CD4-positive, alpha-beta T cell (primary cell): ENCODE results near the gene ALDH3A2. TPM values are rescaled to one million over a fixed set of nuclear protein-coding genes. Genes with fewer than 3 reads are reported as not detected.

Experiments used
- ATAC-seq: fragments of 200-7000 bp; cut with Tn5 transposase; one replicate; pipeline ENCODE4 v1.10.0; 2022; ENCODE audit warnings: mild to moderate bottlenecking; ENCODE audit not compliant: poor library complexity
- CTCF ChIA-PET: fragments of 350-600 bp; sonication (Branson Sonifier 250); formaldehyde crosslinking; loops from one replicate; lab custom pipeline; 2021; ENCODE audit warnings: antibody characterized with exemption, inconsistent platforms; lab: Charles Lee
- POLR2A ChIA-PET: fragments of 350-600 bp; sonication (Branson Sonifier 250); formaldehyde crosslinking; loops from one replicate; lab custom pipeline; 2021; ENCODE audit warnings: antibody characterized with exemption, inconsistent platforms; lab: Charles Lee
- DNase-seq, 14 experiments: peaks; one replicate each; pipeline ENCODE4 v3.0.0-alpha.2; 2013 to 2020; ENCODE audit warnings: mixed read lengths in 2 of 14
- H3K27ac ChIP-seq, 2 donors: one replicate each; pipeline versions ENCODE4 v1.5.1 to v1.7.0; 2013; ENCODE audit warnings: low read length in 2 of 2, low read depth in 1 of 2, mild to moderate bottlenecking in 1 of 2
- H3K27me3 ChIP-seq, 2 experiments: 1 replicate in 1 of 2; 2 replicates in 1 of 2; pipeline versions ENCODE4 v1.6.1 to v1.7.0; 2013; ENCODE audit warnings: low read length in 2 of 2, control low read depth in 1 of 2, mild to moderate bottlenecking in 1 of 2, moderate library complexity in 1 of 2; ENCODE audit not compliant: insufficient read depth in 2 of 2, control insufficient read depth in 1 of 2
- H3K36me3 ChIP-seq: one replicate; pipeline ENCODE4 v1.6.1; 2013; ENCODE audit warnings: low read length, control low read depth; ENCODE audit not compliant: insufficient read depth
- H3K4me1 ChIP-seq: one replicate; pipeline ENCODE4 v1.6.1; 2013; ENCODE audit warnings: low read length, control low read depth; ENCODE audit not compliant: insufficient read depth
- H3K4me3 ChIP-seq: one replicate; pipeline ENCODE4 v1.5.1; 2013; ENCODE audit warnings: mild to moderate bottlenecking, low read length, moderate library complexity
- H3K9me3 ChIP-seq, 2 experiments: 1 replicate in 1 of 2; 2 replicates in 1 of 2; pipeline versions ENCODE4 v1.6.1 to v1.7.0; 2013; ENCODE audit warnings: low read length in 2 of 2, mild to moderate bottlenecking in 2 of 2, control low read depth in 1 of 2, moderate library complexity in 1 of 2; ENCODE audit not compliant: control insufficient read depth in 1 of 2, insufficient read depth in 1 of 2
- H3K27ac Mint-ChIP-seq: one replicate; pipeline ENCODE4 v1.8.0; 2020; ENCODE audit warnings: mixed read lengths
- H3K27me3 Mint-ChIP-seq: one replicate; pipeline ENCODE4 v1.8.0; 2021; ENCODE audit warnings: mixed read lengths
- H3K36me3 Mint-ChIP-seq: one replicate; pipeline ENCODE4 v1.8.0; 2021; ENCODE audit warnings: low read depth, mixed read lengths
- H3K4me1 Mint-ChIP-seq: one replicate; pipeline ENCODE4 v1.8.0; 2021; ENCODE audit warnings: low read depth, mixed read lengths
- H3K4me3 Mint-ChIP-seq: one replicate; pipeline ENCODE4 v1.8.0; 2020; ENCODE audit warnings: mild to moderate bottlenecking, mixed read lengths
- H3K9me3 Mint-ChIP-seq: one replicate; pipeline ENCODE4 v1.8.0; 2020; ENCODE audit warnings: mixed read lengths
- CTCF ChIP-seq: fragments of 200-600 bp; IDR thresholded peaks from one replicate; pipeline ENCODE4 v1.8.0; 2022; ENCODE audit warnings: antibody characterized with exemption, mild to moderate bottlenecking
- intact Hi-C, 2 experiments: fragments of 100-400 bp; cut with DNase I in 1 of 2; cut with micrococcal nuclease in 1 of 2; formaldehyde crosslinking; loops; one replicate each; pipeline versions ENCODE4 v1.15.1 to v1.9.0; 2023 to 2025; cut with DNase I, micrococcal nuclease
- total RNA-seq, 174 experiments: library from RNA in 2 of 174; stranded (reverse) in 2 of 174; gene quantifications; one replicate each; pipeline ENCODE4 v1.2.3 and lab custom pipeline; 2021 to 2026

The ALDH3A2 gene
- total RNA-seq, 2 experiments from 2014 or later: 20.0 to 20.9 TPM

GRCh38 chr17:19613979-19614378 is 34.6 kb upstream of the ALDH3A2 start:
- H3K27me3 ChIP-seq: no peaks in the 10 kb centered on the region
- intact Hi-C loops: no loop called here
- ChIA-PET CTCF (no interaction called here), POLR2A (no interaction called here)
- no peak for DNase-seq
- H3K36me3 ChIP-seq: no peaks in the 10 kb centered on the region
- no peaks in the 10 kb centered on the region for H3K27me3 Mint-ChIP-seq
- TF ChIP-seq CTCF: no peak
- H3K4me3 ChIP-seq: no peak overlapping the region
- no peaks in the 10 kb centered on the region for H3K4me1 Mint-ChIP-seq
- H3K36me3 Mint-ChIP-seq: peaks cover 10% of the 10 kb centered on the region
- ATAC-seq: no peak
- H3K9me3 ChIP-seq: peaks cover 11 to 17% of the 10 kb centered on the region in 2 experiments
- peaks cover 10% of the 10 kb centered on the region for H3K9me3 Mint-ChIP-seq
- H3K4me3 Mint-ChIP-seq: no peak overlapping the region
- no peaks in the 10 kb centered on the region for H3K4me1 ChIP-seq
- no peak overlapping the region for H3K27ac Mint-ChIP-seq
- H3K27ac ChIP-seq: no peak overlapping the region

GRCh38 chr17:19614900-19615299 is 33.7 kb upstream of the ALDH3A2 start:
- H3K4me1 Mint-ChIP-seq: no peaks in the 10 kb centered on the region
- peaks cover 18% of the 10 kb centered on the region for H3K36me3 Mint-ChIP-seq
- TF ChIP-seq CTCF: no peak
- H3K27ac Mint-ChIP-seq: no peak overlapping the region
- peaks cover 19% of the 10 kb centered on the region for H3K9me3 Mint-ChIP-seq
- peaks cover 13 to 26% of the 10 kb centered on the region in 2 experiments for H3K9me3 ChIP-seq
- H3K27me3 ChIP-seq: no peaks in the 10 kb centered on the region
- DNase-seq (no peak), ATAC-seq (no peak)
- POLR2A ChIA-PET: no interaction called here
- H3K4me1 ChIP-seq: no peaks in the 10 kb centered on the region
- no peak overlapping the region for H3K4me3 Mint-ChIP-seq
- H3K27me3 Mint-ChIP-seq: no peaks in the 10 kb centered on the region
- CTCF ChIA-PET: no interaction called here
- H3K27ac ChIP-seq: no peak overlapping the region
- intact Hi-C loops: no loop called here
- H3K36me3 ChIP-seq: no peaks in the 10 kb centered on the region
- H3K4me3 ChIP-seq: no peak overlapping the region

- no peaks in the 10 kb centered on the region for H3K27me3 Mint-ChIP-seq
- H3K36me3 ChIP-seq: no peaks in the 10 kb centered on the region
- H3K4me1 Mint-ChIP-seq: no peaks in the 10 kb centered on the region
- ATAC-seq (no peak), DNase-seq (no peak)
- intact Hi-C loops: no loop called here
- no peak for TF ChIP-seq CTCF
- ChIA-PET POLR2A (no interaction called here), CTCF (no interaction called here)
- peaks cover 27 to 32% of the 10 kb centered on the region in 2 experiments for H3K9me3 ChIP-seq
- peaks cover 22% of the 10 kb centered on the region for H3K36me3 Mint-ChIP-seq
- no peak overlapping the region for H3K4me3 Mint-ChIP-seq
- no peaks in the 10 kb centered on the region for H3K27me3 ChIP-seq
- H3K4me3 ChIP-seq: no peak overlapping the region
- H3K9me3 Mint-ChIP-seq: peaks cover 26% of the 10 kb centered on the region
- H3K27ac Mint-ChIP-seq: no peak overlapping the region
- no peak overlapping the region for H3K27ac ChIP-seq
- H3K4me1 ChIP-seq: no peaks in the 10 kb centered on the region
Measured at GRCh38 chr17:19618015-19618414, 30.5 kb upstream of the ALDH3A2 start.
